ENCODE data around the gene PITPNM2.

Gene PITPNM2

GRCh38 chr12:123165537-123165936 is 14.6 kb upstream of the PITPNM2 start:
- no peak for DNase-seq (ENCODE audit: extremely low read depth, low read depth)
- H3K4me3 ChIP-seq (replicated peaks; ENCODE audit: low read depth, low read length), result no peak overlapping the region
- TF ChIP-seq CTCF (IDR thresholded peaks at IDR 0.05; ENCODE audit: low read depth, low read length, missing control alignments), result no peak

- no peak overlapping the region for H3K4me3 ChIP-seq (replicated peaks; ENCODE audit: low read depth, low read length)
- no peak for TF ChIP-seq CTCF (IDR thresholded peaks at IDR 0.05; ENCODE audit: low read depth, low read length, missing control alignments)
- no peak for DNase-seq (ENCODE audit: extremely low read depth, low read depth)
Measured at GRCh38 chr12:123164710-123165261, 13.9 kb upstream of the PITPNM2 start.

GRCh38 chr12:123164222-123164621 is 13.3 kb upstream of the PITPNM2 start:
- DNase-seq (ENCODE audit: extremely low read depth, low read depth), result no peak
- no peak for TF ChIP-seq CTCF (IDR thresholded peaks at IDR 0.05; ENCODE audit: low read depth, low read length, missing control alignments)
- no peak overlapping the region for H3K4me3 ChIP-seq (replicated peaks; ENCODE audit: low read depth, low read length)

- no peak for DNase-seq (ENCODE audit: extremely low read depth, low read depth)
- no peak for TF ChIP-seq CTCF (IDR thresholded peaks at IDR 0.05; ENCODE audit: low read depth, low read length, missing control alignments)
- no peak overlapping the region for H3K4me3 ChIP-seq (replicated peaks; ENCODE audit: low read depth, low read length)
Measured at GRCh38 chr12:123163227-123163626, 12.3 kb upstream of the PITPNM2 start.

GRCh38 chr12:123160801-123161487 is 10.1 kb upstream of the PITPNM2 start:
- TF ChIP-seq CTCF (IDR thresholded peaks at IDR 0.05; ENCODE audit: low read depth, low read length, missing control alignments), result no peak
- H3K4me3 ChIP-seq (replicated peaks; ENCODE audit: low read depth, low read length), result no peak overlapping the region
- DNase-seq (ENCODE audit: extremely low read depth, low read depth), result no peak

GRCh38 chr12:123153906-123154305 is 3.0 kb upstream of the PITPNM2 start:
- TF ChIP-seq CTCF (IDR thresholded peaks at IDR 0.05; ENCODE audit: low read depth, low read length, missing control alignments), result no peak
- no peak for DNase-seq (ENCODE audit: extremely low read depth, low read depth)
- H3K4me3 ChIP-seq (replicated peaks; ENCODE audit: low read depth, low read length), result no peak overlapping the region
